Spleen (tissue), 7 donors: Measurements from ENCODE around the gene RAPGEF4.

Experiments
- CTCF ChIP-seq, 11 experiments: fragments of 200-600 bp in 7 of 11; fragments of 450-650 bp in 4 of 11; sonication (generic) in 4 of 11; IDR thresholded peaks in 8 of 11; conservative IDR thresholded peaks in 3 of 11; 1 replicate in 7 of 11; 2 replicates in 4 of 11; pipeline versions ENCODE4 v1.4.0 to v1.8.0; 2016 to 2021; ENCODE audit warnings: antibody characterized with exemption in 11 of 11, inconsistent platforms in 4 of 11, mild to moderate bottlenecking in 1 of 11
- POLR2A ChIP-seq, 3 donors: fragments of 450-650 bp; IDR thresholded peaks; one replicate each; pipeline ENCODE4 v1.5.1; 2017; ENCODE audit warnings: antibody characterized with exemption in 3 of 3, mild to moderate bottlenecking in 1 of 3
- donor health status: DM: no; HTN: no; CAD: no; lungs with moderate emphysema.
- donor health status: DM: no; HTN: no; CAD: no.
- donor health status: DM: no; HTN: no; CAD: no.

DNA sequence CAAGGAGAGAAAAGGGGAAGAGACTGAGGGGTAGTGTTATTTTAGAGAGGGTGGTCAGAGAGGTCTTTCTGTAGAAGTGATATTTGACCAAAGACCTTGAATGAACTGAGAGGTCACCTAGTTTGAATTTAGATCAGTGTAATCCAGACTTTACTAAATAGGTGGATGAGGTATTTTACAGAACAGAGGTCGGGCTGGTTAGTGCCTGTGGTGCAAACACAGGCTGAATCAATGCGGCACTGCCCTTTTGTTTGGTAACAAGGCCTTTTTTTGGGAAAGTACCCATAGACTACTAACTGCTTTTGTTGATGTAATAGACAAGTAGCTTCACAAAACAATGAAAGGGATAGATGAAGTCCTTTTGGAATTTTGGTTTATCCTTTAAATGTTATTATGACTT, 15.9 kb downstream of the RAPGEF4 start:
- TF ChIP-seq POLR2A (IDR thresholded peaks at IDR 0.05) (no peak), CTCF (IDR thresholded peaks at IDR 0.05 in 8 of 11, conservative IDR thresholded peaks at IDR 0.05 in 3 of 11) (no peak)
